Panc1 (cell line): ENCODE data around the gene DOCK1.

Experiments
- POLR2AphosphoS5 ChIP-seq: IDR thresholded peaks from 2 replicates; pipeline ENCODE4 v1.6.1; 2012; ENCODE audit warnings: mild to moderate bottlenecking, low read depth, low read length, moderate library complexity
- TF ChIP-seq, protein P1 (sequence below): fragments of 450-650 bp; IDR thresholded peaks from 2 replicates; pipeline ENCODE4 v1.5.1; 2017; ENCODE audit warnings: mild to moderate bottlenecking
- TF ChIP-seq, protein P2 (sequence below), 2 experiments: IDR thresholded peaks; 2 replicates each; pipeline ENCODE4 v1.6.1; 2011 to 2012; ENCODE audit warnings: low read depth in 2 of 2, control low read depth in 1 of 2, low read length in 1 of 2, mild to moderate bottlenecking in 1 of 2, moderate library complexity in 1 of 2; ENCODE audit not compliant: insufficient read depth in 1 of 2

DNA sequence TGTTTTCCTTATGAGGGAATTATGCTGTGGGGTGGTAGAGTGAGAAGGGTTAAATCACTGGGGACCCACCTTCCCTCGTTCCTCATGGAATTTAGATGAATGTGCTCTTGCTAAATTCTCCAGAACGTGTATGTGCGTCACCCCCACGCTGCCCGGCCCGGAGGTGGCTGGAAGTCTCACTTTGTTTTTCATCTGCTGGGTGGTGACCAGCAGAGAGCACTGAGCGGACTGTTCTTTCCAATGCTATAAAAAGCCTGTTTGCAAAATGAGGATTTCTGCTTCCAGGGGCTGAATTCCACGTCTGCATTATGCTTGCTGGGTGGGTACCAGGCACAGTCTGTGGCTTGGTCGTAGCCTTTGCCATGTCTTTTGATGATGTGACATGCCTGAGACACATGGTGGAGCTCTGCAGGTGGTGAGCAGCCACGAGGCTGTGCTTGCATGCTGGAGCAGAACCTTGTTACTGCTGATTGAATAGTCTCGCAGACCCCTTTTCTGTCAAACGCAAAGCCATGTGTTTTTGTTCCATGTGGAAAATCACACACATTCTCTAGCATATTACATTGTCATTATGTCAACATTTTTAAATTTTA lies 323.1 kb downstream of the DOCK1 start:
- TF ChIP-seq POLR2AphosphoS5 = no peak
- TF ChIP-seq, protein P1, sequence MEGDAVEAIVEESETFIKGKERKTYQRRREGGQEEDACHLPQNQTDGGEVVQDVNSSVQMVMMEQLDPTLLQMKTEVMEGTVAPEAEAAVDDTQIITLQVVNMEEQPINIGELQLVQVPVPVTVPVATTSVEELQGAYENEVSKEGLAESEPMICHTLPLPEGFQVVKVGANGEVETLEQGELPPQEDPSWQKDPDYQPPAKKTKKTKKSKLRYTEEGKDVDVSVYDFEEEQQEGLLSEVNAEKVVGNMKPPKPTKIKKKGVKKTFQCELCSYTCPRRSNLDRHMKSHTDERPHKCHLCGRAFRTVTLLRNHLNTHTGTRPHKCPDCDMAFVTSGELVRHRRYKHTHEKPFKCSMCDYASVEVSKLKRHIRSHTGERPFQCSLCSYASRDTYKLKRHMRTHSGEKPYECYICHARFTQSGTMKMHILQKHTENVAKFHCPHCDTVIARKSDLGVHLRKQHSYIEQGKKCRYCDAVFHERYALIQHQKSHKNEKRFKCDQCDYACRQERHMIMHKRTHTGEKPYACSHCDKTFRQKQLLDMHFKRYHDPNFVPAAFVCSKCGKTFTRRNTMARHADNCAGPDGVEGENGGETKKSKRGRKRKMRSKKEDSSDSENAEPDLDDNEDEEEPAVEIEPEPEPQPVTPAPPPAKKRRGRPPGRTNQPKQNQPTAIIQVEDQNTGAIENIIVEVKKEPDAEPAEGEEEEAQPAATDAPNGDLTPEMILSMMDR = no peak
- TF ChIP-seq, protein P2, sequence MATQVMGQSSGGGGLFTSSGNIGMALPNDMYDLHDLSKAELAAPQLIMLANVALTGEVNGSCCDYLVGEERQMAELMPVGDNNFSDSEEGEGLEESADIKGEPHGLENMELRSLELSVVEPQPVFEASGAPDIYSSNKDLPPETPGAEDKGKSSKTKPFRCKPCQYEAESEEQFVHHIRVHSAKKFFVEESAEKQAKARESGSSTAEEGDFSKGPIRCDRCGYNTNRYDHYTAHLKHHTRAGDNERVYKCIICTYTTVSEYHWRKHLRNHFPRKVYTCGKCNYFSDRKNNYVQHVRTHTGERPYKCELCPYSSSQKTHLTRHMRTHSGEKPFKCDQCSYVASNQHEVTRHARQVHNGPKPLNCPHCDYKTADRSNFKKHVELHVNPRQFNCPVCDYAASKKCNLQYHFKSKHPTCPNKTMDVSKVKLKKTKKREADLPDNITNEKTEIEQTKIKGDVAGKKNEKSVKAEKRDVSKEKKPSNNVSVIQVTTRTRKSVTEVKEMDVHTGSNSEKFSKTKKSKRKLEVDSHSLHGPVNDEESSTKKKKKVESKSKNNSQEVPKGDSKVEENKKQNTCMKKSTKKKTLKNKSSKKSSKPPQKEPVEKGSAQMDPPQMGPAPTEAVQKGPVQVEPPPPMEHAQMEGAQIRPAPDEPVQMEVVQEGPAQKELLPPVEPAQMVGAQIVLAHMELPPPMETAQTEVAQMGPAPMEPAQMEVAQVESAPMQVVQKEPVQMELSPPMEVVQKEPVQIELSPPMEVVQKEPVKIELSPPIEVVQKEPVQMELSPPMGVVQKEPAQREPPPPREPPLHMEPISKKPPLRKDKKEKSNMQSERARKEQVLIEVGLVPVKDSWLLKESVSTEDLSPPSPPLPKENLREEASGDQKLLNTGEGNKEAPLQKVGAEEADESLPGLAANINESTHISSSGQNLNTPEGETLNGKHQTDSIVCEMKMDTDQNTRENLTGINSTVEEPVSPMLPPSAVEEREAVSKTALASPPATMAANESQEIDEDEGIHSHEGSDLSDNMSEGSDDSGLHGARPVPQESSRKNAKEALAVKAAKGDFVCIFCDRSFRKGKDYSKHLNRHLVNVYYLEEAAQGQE (IDR thresholded peaks at IDR 0.05; ENCODE audit: insufficient read depth in 1 of 2, low read depth in 2 of 2, low read length in 1 of 2) = no peak
